K562 (cell line): ENCODE measurements around the gene ZNF581. TPM values are rescaled to one million over a fixed set of nuclear protein-coding genes. Genes with fewer than 3 reads are reported as not detected.

Experiments
- ARID1B ChIP-seq: fragments of 450-650 bp; IDR thresholded peaks from 2 replicates; pipeline ENCODE4 v1.6.1; 2016; ENCODE audit warnings: antibody characterized with exemption, mild to moderate bottlenecking, inconsistent platforms
- ATF1 ChIP-seq, 2 experiments: fragments of 450-650 bp in 1 of 2; IDR thresholded peaks; 2 replicates each; pipeline ENCODE4 v1.6.1; 2016; ENCODE audit warnings: missing compliant biosample characterization in 1 of 2, missing genetic modification characterization in 1 of 2
- ATF7 ChIP-seq: fragments of 450-650 bp; IDR thresholded peaks from 2 replicates; pipeline ENCODE4 v1.7.1; 2014; ENCODE audit warnings: mild to moderate bottlenecking, moderate library complexity
- COPS2 ChIP-seq: fragments of 450-650 bp; conservative IDR thresholded peaks from 2 replicates; pipeline ENCODE4 v1.6.1; 2016; ENCODE audit warnings: mild to moderate bottlenecking, moderate library complexity
- DPF2 ChIP-seq: fragments of 450-650 bp; IDR thresholded peaks from 2 replicates; pipeline ENCODE4 v1.6.1; 2016
- EHMT2 ChIP-seq: fragments of 450-650 bp; IDR thresholded peaks from 2 replicates; pipeline ENCODE4 v1.6.1; 2018; ENCODE audit warnings: antibody characterized with exemption
- FOS ChIP-seq: IDR thresholded peaks from 3 replicates; pipeline ENCODE4 v1.6.1; 2011; ENCODE audit not compliant: insufficient read length; ENCODE audit errors: extremely low read depth
- HNRNPUL1 ChIP-seq: fragments of 200-400 bp; formaldehyde crosslinking; IDR thresholded peaks from 2 replicates; pipeline ENCODE4 v1.6.1; 2017; ENCODE audit warnings: low read length
- KAT2B ChIP-seq: IDR thresholded peaks from one replicate; pipeline ENCODE4 v1.6.1; 2012; ENCODE audit warnings: low read depth, mild to moderate bottlenecking, control low read depth, inconsistent platforms, low read length, moderate library complexity
- MAFF ChIP-seq: IDR thresholded peaks from 2 replicates; pipeline ENCODE4 v1.6.1; 2012; ENCODE audit warnings: low read length, improper control_type of control experiment
- MCM3 ChIP-seq: fragments of 450-650 bp; IDR thresholded peaks from 2 replicates; pipeline ENCODE4 v1.6.1; 2016
- MXI1 ChIP-seq: IDR thresholded peaks from 2 replicates; pipeline ENCODE4 v1.6.1; 2011; ENCODE audit warnings: low read depth, mild to moderate bottlenecking, improper control_type of control experiment, low read length
- NFE2 ChIP-seq: IDR thresholded peaks from 2 replicates; pipeline ENCODE4 v1.6.1; 2014; ENCODE audit warnings: antibody characterized with exemption, low read depth
- PHF8 ChIP-seq: fragments of 200-600 bp; sonication (generic); IDR thresholded peaks from 2 replicates; pipeline ENCODE4 v1.6.1; 2012; ENCODE audit warnings: mixed run types, mild to moderate bottlenecking, inconsistent platforms, low read length, moderate library complexity, borderline replicate concordance
- PTBP1 ChIP-seq: fragments of 200-400 bp; formaldehyde crosslinking; IDR thresholded peaks from 2 replicates; pipeline ENCODE4 v1.6.1; 2017; ENCODE audit warnings: low read depth, low read length
- RAD51 ChIP-seq: fragments of 450-650 bp; IDR thresholded peaks from 2 replicates; pipeline ENCODE4 v1.7.1; 2016; ENCODE audit warnings: low read depth, mild to moderate bottlenecking, borderline replicate concordance
- RB1 ChIP-seq: fragments of 450-650 bp; IDR thresholded peaks from 2 replicates; pipeline ENCODE4 v1.6.1; 2017; ENCODE audit warnings: low read depth, mild to moderate bottlenecking
- SMAD1 ChIP-seq: fragments of 150-350 bp; IDR thresholded peaks from 2 replicates; pipeline ENCODE4 v1.6.1; 2014; ENCODE audit warnings: low read length, low read depth; ENCODE audit not compliant: partially characterized antibody
- TRIM24 ChIP-seq, 2 experiments: fragments of 450-650 bp; IDR thresholded peaks; 2 replicates each; pipeline ENCODE4 v1.6.1; 2016
- ZFPM2 ChIP-seq: fragments of 250-450 bp; sonication (Bioruptor Pico); IDR thresholded peaks from 2 replicates; pipeline ENCODE4 v1.5.1; 2022; ENCODE audit warnings: mild to moderate bottlenecking
- ZNF347 ChIP-seq: fragments of 450-650 bp; formaldehyde crosslinking; IDR thresholded peaks from 2 replicates; pipeline ENCODE4 v1.4.0; 2020; ENCODE audit warnings: low read depth, mild to moderate bottlenecking, moderate library complexity
- ZNF41 ChIP-seq: fragments of 250-450 bp; sonication (Bioruptor Pico); conservative IDR thresholded peaks from 2 replicates; pipeline ENCODE4 v1.4.0; 2020; ENCODE audit warnings: mild to moderate bottlenecking
- ZNF780A ChIP-seq: fragments of 250-450 bp; sonication (Bioruptor Pico); IDR thresholded peaks from 2 replicates; pipeline ENCODE4 v1.5.0; 2021; ENCODE audit warnings: mild to moderate bottlenecking
- polyA plus RNA-seq, 8 experiments: library from polyadenylated mRNA; depleted of rRNA in 4 of 8; stranded (reverse) in 5 of 8; unstranded in 3 of 8; fragments of >200 nt; fragmentation: Nextera tagmentation in 2 of 8; fragmentation: Illumina TruSeq in 1 of 8; extraction: Ambion mirVana in 2 of 8; extraction: Trizol in 1 of 8; gene quantifications; 2 replicates each; pipeline versions ENCODE4 v1.2.1 to v1.2.3, GENCODE V29; 2011 to 2014; ENCODE audit warnings: inconsistent platforms in 1 of 8, missing spikeins in 1 of 8
- total RNA-seq, 7 experiments: library from RNA; depleted of rRNA in 6 of 7; stranded (reverse); fragments of >200 nt in 6 of 7; fragmentation: Illumina TruSeq in 2 of 7; extraction: Trizol in 2 of 7; gene quantifications; 2 replicates each; pipeline versions ENCODE4 v1.2.1 to v1.2.3, GENCODE V29; 2011 to 2021; ENCODE audit warnings: low replicate concordance in 1 of 7
- TF ChIP-seq, protein P1 (sequence below): fragments of 250-450 bp; sonication (Bioruptor Pico); IDR thresholded peaks from 2 replicates; pipeline ENCODE4 v1.5.0; 2022; ENCODE audit warnings: mild to moderate bottlenecking
- TF ChIP-seq, protein P2 (sequence below), 2 experiments: IDR thresholded peaks in 1 of 2; conservative IDR thresholded peaks in 1 of 2; 2 replicates each; pipeline ENCODE4 v1.6.1; 2016; ENCODE audit warnings: low read depth in 2 of 2, mild to moderate bottlenecking in 1 of 2, missing compliant biosample characterization in 1 of 2, missing genetic modification characterization in 1 of 2, moderate library complexity in 1 of 2
- TF ChIP-seq, protein P3 (sequence below): sonication (generic); formaldehyde crosslinking; IDR thresholded peaks from 2 replicates; pipeline ENCODE4 v1.5.0; 2020; ENCODE audit warnings: missing genetic modification reagents

Gene ZNF581
- total and polyA plus RNA-seq, 9 of the 15 experiments (the other 6 are each of a cell fraction or from before 2014, with no cell fraction given) = 2.4 to 39.4 (median 15.4) TPM

DNA sequence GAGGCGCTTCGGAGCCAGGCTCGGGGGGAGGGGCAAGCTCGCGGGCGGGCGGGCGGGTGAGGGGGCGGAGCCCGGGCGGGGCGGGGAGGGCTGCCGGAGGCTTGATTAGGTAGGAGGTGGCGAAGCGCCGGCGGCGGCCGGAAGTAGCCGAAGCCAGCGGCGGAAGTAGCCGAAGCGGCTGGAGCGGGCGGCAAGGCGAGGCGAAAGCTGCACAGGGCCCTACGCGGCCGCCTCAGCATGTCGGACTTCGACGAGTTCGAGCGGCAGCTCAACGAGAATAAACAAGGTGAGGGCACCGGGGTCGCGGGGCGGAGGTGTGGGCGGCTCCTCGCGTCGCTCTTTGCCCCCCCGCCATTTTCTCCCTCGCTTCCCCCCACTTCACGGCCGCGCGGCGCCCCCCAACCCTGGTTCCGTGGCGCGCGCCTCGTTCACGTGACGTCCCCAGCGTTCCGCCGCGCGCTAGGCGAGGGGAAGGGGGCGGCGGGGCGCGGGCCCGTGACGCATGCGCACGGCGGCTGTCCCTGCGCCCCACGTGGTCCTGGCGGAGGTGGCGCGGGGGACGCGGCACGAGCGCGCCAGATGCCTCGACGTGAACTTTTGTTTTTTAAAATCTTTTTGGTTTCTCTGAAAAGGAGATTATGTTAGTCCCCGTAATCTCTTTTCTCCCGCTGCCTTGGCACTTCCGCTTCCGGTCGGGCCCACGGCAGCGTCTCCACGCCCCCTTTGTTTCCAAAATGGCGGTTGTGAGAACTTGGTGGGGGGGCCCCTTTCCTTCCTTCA lies 11.6 kb downstream of the ZNF581 start, which contains the start of gene U2AF2 (continued):
- TF ChIP-seq ZNF780A (CRISPR knock-in tag) (0 out of 2 replicates have a peak, but pooled peaks have one; percentile 13), SMAD1 (peak; percentile 13), PHF8 (peak; percentile 81; the same call in 1 of the 2 replicates), ZNF347 (CRISPR knock-in tag) (0 out of 2 replicates have a peak, but pooled peaks have one; percentile 14), DPF2 (no peak), NFE2 (no peak), ARID1B (no peak; the same call in 1 of the 2 replicates), HNRNPUL1 (no peak), KAT2B (no peak), MAFF (no peak), ATF1 (CRISPR knock-in tag; IDR thresholded peaks at IDR 0.05) (no peak), ATF1 (tag; IDR thresholded peaks at IDR 0.05) (peak; percentile 89), ATF7 (peak; percentile 78), ZFPM2 (CRISPR knock-in tag) (no peak), MXI1 (peak; percentile 70), PTBP1 (no peak), ZNF41 (CRISPR knock-in tag) (no peak), FOS (no peak), TRIM24 (IDR thresholded peaks at IDR 0.05) (no peak), RB1 (peak; percentile 55; the same call in 1 of the 2 replicates), EHMT2 (no peak), RAD51 (peak; percentile 69; the same call in 1 of the 2 replicates), MCM3 (no peak), COPS2 (no peak)
- TF ChIP-seq, protein P1, sequence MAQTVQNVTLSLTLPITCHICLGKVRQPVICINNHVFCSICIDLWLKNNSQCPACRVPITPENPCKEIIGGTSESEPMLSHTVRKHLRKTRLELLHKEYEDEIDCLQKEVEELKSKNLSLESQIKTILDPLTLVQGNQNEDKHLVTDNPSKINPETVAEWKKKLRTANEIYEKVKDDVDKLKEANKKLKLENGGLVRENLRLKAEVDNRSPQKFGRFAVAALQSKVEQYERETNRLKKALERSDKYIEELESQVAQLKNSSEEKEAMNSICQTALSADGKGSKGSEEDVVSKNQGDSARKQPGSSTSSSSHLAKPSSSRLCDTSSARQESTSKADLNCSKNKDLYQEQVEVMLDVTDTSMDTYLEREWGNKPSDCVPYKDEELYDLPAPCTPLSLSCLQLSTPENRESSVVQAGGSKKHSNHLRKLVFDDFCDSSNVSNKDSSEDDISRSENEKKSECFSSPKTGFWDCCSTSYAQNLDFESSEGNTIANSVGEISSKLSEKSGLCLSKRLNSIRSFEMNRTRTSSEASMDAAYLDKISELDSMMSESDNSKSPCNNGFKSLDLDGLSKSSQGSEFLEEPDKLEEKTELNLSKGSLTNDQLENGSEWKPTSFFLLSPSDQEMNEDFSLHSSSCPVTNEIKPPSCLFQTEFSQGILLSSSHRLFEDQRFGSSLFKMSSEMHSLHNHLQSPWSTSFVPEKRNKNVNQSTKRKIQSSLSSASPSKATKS = no peak
- TF ChIP-seq, protein P2, sequence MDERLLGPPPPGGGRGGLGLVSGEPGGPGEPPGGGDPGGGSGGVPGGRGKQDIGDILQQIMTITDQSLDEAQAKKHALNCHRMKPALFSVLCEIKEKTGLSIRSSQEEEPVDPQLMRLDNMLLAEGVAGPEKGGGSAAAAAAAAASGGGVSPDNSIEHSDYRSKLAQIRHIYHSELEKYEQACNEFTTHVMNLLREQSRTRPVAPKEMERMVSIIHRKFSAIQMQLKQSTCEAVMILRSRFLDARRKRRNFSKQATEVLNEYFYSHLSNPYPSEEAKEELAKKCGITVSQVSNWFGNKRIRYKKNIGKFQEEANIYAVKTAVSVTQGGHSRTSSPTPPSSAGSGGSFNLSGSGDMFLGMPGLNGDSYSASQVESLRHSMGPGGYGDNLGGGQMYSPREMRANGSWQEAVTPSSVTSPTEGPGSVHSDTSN (CRISPR knock-in tag; IDR thresholded peaks at IDR 0.05; ENCODE audit: low read depth) = no peak
- TF ChIP-seq, protein P2 (tag; conservative IDR thresholded peaks at IDR 0.05; ENCODE audit: low read depth) = no peak
- TF ChIP-seq, protein P3, sequence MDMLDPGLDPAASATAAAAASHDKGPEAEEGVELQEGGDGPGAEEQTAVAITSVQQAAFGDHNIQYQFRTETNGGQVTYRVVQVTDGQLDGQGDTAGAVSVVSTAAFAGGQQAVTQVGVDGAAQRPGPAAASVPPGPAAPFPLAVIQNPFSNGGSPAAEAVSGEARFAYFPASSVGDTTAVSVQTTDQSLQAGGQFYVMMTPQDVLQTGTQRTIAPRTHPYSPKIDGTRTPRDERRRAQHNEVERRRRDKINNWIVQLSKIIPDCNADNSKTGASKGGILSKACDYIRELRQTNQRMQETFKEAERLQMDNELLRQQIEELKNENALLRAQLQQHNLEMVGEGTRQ (CRISPR knock-in tag) = peak; percentile 79
